NCI-H2107 (cell line): Measurements from ENCODE around the gene PCDH9.

ENCODE experiments used
- DNase-seq: peaks from one replicate; lab custom pipeline; 2025; lab: John Stamatoyannopoulos, UW

PCDH9 gene

GRCh38 chr13:66377569-66377968 lies 852.6 kb downstream of the PCDH9 start:
- no peak for DNase-seq

- DNase-seq = no peak
Measured at GRCh38 chr13:66375756-66376155, 854.4 kb downstream of the PCDH9 start.

- DNase-seq = no peak
Measured at GRCh38 chr13:66369666-66370065, 860.5 kb downstream of the PCDH9 start.

- no peak for DNase-seq
Measured at GRCh38 chr13:66367356-66367755, 862.8 kb downstream of the PCDH9 start.

GRCh38 chr13:66365101-66365500 lies 865.0 kb downstream of the PCDH9 start:
- DNase-seq = no peak

GRCh38 chr13:66364346-66364745 lies 865.8 kb downstream of the PCDH9 start:
- no peak for DNase-seq

GRCh38 chr13:66362485-66362884 lies 867.7 kb downstream of the PCDH9 start:
- no peak for DNase-seq

GRCh38 chr13:66359910-66360552 lies 870.1 kb downstream of the PCDH9 start:
- no peak for DNase-seq

GRCh38 chr13:66359393-66359792 lies 870.7 kb downstream of the PCDH9 start:
- no peak for DNase-seq

- DNase-seq = no peak
Measured at GRCh38 chr13:66358564-66358963, 871.6 kb downstream of the PCDH9 start.

GRCh38 chr13:66357463-66357862 lies 872.7 kb downstream of the PCDH9 start:
- DNase-seq = no peak

- no peak for DNase-seq
Measured at GRCh38 chr13:66354879-66355751, 875.0 kb downstream of the PCDH9 start.

- no peak for DNase-seq
Measured at GRCh38 chr13:66353664-66354063, 876.5 kb downstream of the PCDH9 start.

- DNase-seq = no peak
Measured at GRCh38 chr13:66349966-66350365, 880.2 kb downstream of the PCDH9 start.

- no peak for DNase-seq
Measured at GRCh38 chr13:66348745-66349690, 881.1 kb downstream of the PCDH9 start.

GRCh38 chr13:66347486-66348117 lies 882.5 kb downstream of the PCDH9 start:
- DNase-seq = no peak

- no peak for DNase-seq
Measured at GRCh38 chr13:66345971-66346370, 884.2 kb downstream of the PCDH9 start.

- no peak for DNase-seq
Measured at GRCh38 chr13:66345518-66345810, 884.7 kb downstream of the PCDH9 start.

GRCh38 chr13:66344805-66345517 lies 885.2 kb downstream of the PCDH9 start:
- DNase-seq = no peak

- DNase-seq = no peak
Measured at GRCh38 chr13:66343224-66343828, 886.8 kb downstream of the PCDH9 start.
